ENCODE results near the gene MDM1.

Gene MDM1

DNA sequence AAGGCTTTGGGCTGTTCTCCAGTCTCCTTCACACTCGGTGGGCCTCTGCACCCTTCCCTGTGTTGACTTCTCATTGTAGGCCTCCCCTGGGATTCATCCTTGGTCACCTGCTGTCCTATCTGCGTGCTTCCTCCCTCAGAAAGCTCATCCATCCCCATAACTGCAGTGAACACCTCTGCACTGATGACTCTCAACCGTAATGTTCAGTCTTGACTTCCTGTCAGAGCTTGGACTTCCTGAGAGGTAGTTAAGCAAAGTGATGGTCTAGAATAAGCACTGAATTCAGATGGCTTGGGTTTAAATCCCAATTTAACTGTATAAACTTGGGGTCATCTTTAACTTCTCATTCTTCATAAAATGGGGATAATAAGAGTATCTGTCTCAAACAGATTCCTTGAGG lies 13.6 kb upstream of the MDM1 start:
- no peaks in the 10 kb centered on the region for H3K9me3 ChIP-seq (ENCODE audit: control insufficient read depth, insufficient read depth, low read length)
- peaks cover 9% of the 10 kb centered on the region; the same call in 1 of the 2 replicates for H3K4me1 ChIP-seq (ENCODE audit: insufficient read depth, low read length)
- H3K9ac ChIP-seq (ENCODE audit: low read depth, low read length), result no peak overlapping the region
- no peaks in the 10 kb centered on the region for H3K36me3 ChIP-seq (ENCODE audit: insufficient read depth, low read length)

DNA sequence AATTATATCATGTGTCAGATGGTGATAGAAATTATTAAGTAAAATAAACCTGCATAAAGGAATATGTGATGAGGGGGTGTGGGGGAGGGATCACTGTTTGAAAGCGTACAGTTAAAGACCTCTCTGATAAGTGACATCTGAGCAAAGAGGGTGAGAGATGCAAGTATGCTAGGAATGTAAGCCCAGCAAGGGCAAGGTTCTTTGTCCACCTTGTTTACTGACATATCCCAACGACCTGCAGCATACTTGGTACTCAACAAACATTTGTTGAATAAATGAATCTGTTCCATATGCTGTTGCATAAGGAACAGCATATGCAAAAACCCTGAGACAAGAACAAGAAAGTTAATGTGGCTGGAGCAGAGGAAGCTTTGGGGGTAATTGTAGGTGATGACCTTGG lies 12.0 kb upstream of the MDM1 start:
- H3K9ac ChIP-seq (ENCODE audit: low read depth, low read length), result no peak overlapping the region
- H3K4me1 ChIP-seq (ENCODE audit: insufficient read depth, low read length), result peaks cover 9% of the 10 kb centered on the region; the same call in 1 of the 2 replicates
- H3K36me3 ChIP-seq (ENCODE audit: insufficient read depth, low read length), result no peaks in the 10 kb centered on the region
- H3K9me3 ChIP-seq (ENCODE audit: control insufficient read depth, insufficient read depth, low read length), result no peaks in the 10 kb centered on the region

DNA sequence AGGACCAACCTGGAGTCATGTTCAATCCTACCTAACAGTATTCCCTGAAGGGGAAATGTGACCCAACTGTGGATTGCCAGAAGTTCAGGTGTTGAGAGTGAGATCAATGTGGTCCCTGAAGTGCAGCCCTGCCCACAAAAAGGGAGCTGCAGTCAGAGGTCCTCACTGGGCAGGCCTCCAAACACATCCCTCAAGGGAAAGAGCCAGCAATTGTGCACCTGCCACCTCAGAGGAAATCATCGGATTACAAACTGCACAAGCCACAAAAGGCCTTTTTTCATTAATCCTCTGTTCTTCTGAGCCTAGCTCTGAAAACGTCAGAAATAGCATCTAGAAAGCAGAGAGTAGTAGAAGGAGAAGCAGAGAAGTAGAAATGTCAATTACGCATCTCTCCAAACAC lies 10.8 kb upstream of the MDM1 start:
- Histone ChIP-seq H3K9me3 (ENCODE audit: control insufficient read depth, insufficient read depth, low read length) (no peaks in the 10 kb centered on the region), H3K9ac (ENCODE audit: low read depth, low read length) (no peak overlapping the region), H3K4me1 (ENCODE audit: insufficient read depth, low read length) (peaks cover 9% of the 10 kb centered on the region; the same call in 1 of the 2 replicates), H3K36me3 (ENCODE audit: insufficient read depth, low read length) (no peaks in the 10 kb centered on the region)

DNA sequence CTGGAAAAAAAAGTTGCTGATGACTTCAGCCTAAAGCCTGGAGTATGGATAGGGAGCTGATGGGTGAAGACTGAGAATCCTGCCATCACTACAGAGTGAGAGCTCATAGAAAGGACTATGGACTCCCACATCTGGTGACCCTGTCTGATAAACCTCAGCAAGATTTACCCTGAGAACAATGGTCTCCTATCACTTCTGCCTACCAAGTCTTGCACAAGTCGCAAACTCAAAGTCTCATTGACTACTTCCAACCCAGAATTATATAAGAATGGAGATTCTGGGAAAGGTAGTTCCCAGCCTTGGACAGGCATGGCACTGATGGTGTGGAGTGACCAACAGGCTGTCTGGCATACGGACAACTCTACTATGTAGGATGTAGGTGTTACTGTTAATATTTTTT lies 9.7 kb upstream of the MDM1 start:
- no peaks in the 10 kb centered on the region for H3K9me3 ChIP-seq (ENCODE audit: control insufficient read depth, insufficient read depth, low read length)
- peaks cover 9% of the 10 kb centered on the region; the same call in 1 of the 2 replicates for H3K4me1 ChIP-seq (ENCODE audit: insufficient read depth, low read length)
- no peaks in the 10 kb centered on the region for H3K36me3 ChIP-seq (ENCODE audit: insufficient read depth, low read length)
- H3K9ac ChIP-seq (ENCODE audit: low read depth, low read length), result no peak overlapping the region

DNA sequence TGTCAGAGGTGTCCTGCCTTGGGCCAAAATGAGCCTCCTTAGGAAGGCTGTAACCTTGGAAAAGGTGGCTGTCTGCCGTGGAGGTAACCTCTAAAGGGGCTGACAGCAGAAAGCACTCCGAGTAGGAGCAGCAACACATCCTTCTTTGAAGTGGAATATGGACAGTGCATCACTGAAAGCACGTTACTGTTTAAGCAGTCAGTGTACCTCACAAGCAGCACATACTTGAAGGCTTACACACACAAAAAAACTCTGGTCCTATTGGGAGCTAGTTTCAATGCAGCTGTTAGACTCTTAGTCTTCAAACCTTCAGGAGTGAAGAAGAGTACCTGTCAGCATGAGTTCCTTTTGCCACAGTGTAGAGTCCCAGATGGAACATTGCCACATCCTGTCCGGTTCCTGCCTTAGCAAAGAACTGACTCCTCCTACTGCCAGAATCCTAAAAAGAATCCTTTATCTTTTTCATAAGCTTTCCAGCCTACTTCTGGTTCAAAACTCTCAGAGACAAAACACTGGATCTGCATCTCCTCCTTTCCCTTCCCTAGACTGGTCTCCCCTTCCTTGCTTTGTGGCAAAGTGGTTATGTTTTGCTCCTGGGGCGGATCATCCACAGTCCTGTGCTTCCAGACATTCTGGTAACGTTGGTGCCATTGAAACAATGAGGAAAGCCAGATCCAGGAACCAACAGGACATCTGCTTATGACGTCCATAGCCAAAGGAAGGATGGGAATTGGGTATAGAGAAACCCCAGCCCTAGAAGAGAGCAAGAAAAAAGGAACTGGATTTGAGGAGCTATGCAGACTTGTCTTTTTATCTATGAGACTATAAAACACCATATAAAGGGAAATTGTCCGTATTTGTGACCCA lies 8.5 kb upstream of the MDM1 start:
- no peaks in the 10 kb centered on the region for H3K36me3 ChIP-seq (ENCODE audit: insufficient read depth, low read length)
- H3K9ac ChIP-seq (ENCODE audit: low read depth, low read length), result no peak overlapping the region
- H3K9me3 ChIP-seq (ENCODE audit: control insufficient read depth, insufficient read depth, low read length), result no peaks in the 10 kb centered on the region
- H3K4me1 ChIP-seq (ENCODE audit: insufficient read depth, low read length), result peaks cover 9% of the 10 kb centered on the region; the same call in 1 of the 2 replicates

DNA sequence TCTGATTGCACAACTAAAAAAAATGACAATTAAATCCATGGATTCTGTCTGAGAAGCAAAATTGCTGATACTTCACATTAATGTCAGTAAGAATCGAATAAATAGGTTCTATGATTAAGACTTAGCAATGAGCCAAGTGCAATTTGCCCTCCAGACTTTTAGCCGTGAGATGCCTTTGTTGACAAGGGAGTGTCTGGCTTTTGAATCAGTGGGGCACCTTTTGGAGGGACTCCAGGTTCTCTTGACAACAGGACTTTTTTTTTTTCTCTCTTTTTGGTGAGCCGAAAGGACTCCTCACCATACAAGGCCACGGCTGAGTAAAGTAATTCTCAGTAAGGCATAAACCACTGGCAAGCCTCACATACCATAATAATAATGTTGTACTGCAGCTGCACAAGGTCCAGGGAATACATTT lies 4.7 kb upstream of the MDM1 start:
- no peak overlapping the region for H3K9ac ChIP-seq (ENCODE audit: low read depth, low read length)

DNA sequence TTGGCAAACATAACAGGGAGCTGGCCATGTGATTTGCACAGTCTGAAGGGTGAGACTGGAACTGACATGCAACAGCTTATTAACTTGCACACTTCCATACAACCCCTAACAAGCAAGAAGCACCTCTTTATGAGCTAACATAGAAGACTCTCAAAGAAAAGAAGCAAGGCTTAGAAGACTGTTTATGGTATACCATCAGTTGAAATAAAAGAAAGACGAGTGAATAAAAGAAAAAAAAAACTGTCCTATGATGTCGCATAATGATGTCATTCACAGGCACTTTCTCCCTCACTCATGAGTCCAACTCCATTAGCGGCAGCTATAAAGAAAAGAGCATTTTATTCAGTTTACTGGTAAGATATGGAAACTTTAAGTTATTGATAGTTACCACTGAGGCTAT lies 3.3 kb upstream of the MDM1 start:
- no peak overlapping the region for H3K9ac ChIP-seq (ENCODE audit: low read depth, low read length)

More for the DNA sequence above, 4.7 kb upstream of the MDM1 start:
- no peaks in the 10 kb centered on the region for H3K9me3 ChIP-seq (ENCODE audit: control insufficient read depth, insufficient read depth, low read length)
- no peaks in the 10 kb centered on the region for H3K36me3 ChIP-seq (ENCODE audit: insufficient read depth, low read length)
- H3K4me1 ChIP-seq (ENCODE audit: insufficient read depth, low read length), result no peaks in the 10 kb centered on the region

DNA sequence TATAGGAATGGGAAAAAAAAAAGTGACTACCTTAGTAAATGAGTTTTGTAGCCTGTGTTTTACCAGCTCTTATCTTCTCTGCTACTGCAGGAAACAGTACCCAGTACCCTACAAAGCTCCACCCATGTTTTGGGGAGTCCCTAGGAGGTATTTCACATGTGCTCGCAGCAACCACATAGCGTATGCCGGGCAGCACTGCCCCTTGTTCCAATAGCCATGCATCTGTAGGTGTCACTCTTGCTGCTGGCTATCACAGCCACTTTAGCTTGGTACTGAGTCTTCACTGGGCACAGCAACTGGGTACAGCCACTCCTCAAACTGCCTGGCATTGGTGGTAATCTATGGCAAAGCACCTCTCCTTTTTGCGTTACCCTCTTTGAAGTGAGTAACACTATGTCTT lies 2.0 kb upstream of the MDM1 start:
- H3K9ac ChIP-seq (ENCODE audit: low read depth, low read length), result no peak overlapping the region

More for the DNA sequence above, 3.3 kb upstream of the MDM1 start:
- Histone ChIP-seq H3K9me3 (ENCODE audit: control insufficient read depth, insufficient read depth, low read length) (no peaks in the 10 kb centered on the region), H3K4me1 (ENCODE audit: insufficient read depth, low read length) (peaks cover 6% of the 10 kb centered on the region), H3K36me3 (ENCODE audit: insufficient read depth, low read length) (no peaks in the 10 kb centered on the region)

DNA sequence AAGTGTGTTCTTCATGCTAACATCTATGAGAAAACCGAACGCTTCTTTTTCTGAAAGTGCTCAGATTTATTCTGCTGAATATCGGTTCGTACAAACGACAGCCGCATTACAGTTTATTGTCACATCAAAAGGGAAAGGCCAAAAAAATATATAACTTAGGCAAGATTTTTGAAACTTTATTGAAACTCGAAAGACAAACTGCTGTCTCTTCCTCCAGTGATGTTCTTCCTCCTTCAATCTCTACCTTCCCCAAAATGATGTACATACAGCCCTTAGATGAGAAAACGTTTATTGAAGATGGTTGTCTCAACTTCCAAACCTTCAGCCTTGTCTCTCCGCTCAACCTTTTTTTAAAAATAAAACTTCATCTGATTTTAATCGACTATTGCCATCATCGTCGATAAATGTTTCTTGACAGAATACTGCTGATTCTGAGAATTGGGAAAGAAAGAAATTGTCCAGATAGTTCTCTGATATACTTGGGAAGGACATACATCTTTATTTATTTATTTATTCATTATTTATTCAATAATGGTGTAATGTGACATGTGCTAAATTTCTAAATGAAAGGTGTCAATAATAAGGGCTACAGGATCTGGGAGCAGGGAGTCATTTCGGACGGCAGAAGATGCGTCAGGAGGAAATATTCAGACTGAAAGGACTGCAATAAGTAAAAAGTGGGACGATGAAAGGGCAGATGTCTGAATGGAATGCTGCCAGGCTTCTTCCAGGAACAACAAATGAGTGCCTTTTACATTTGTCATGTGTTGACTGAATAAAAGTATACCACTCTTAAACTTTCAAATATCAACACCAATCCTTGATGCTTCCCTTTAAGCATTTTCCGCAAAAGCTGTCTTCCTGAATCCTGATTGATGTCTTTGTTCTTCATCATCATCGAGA lies 817 bp upstream of the MDM1 start:
- Histone ChIP-seq H3K9me3 (ENCODE audit: control insufficient read depth, insufficient read depth, low read length) (no peaks in the 10 kb centered on the region), H3K36me3 (ENCODE audit: insufficient read depth, low read length) (no peaks in the 10 kb centered on the region), H3K4me1 (ENCODE audit: insufficient read depth, low read length) (peaks cover 15% of the 10 kb centered on the region), H3K9ac (ENCODE audit: low read depth, low read length) (peak overlapping the region; percentile 87)

More for the DNA sequence above, 2.0 kb upstream of the MDM1 start:
- peaks cover 10% of the 10 kb centered on the region for H3K4me1 ChIP-seq (ENCODE audit: insufficient read depth, low read length)
- H3K9me3 ChIP-seq (ENCODE audit: control insufficient read depth, insufficient read depth, low read length), result no peaks in the 10 kb centered on the region
- no peaks in the 10 kb centered on the region for H3K36me3 ChIP-seq (ENCODE audit: insufficient read depth, low read length)

DNA sequence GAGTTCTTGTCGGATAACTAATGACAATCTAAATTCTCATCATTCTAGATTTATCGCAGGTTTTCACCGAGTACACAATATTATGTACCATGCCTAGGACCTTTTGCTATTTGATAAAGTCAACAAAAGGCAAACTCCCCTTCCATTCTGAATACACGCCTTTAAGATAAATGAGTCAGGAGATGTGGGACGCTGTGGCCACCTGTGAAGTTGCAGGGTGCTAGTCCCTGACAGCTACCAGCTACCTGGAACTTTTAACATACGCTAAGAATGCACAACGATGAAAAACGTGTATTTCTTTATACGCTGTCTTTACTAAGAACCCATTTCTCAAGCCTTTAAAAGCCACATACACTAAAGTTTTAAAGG lies 678 bp downstream of the MDM1 start:
- Histone ChIP-seq H3K36me3 (ENCODE audit: insufficient read depth, low read length) (no peaks in the 10 kb centered on the region; the same call in 1 of the 2 replicates), H3K4me1 (ENCODE audit: insufficient read depth, low read length) (peaks cover 15% of the 10 kb centered on the region), H3K9ac (ENCODE audit: low read depth, low read length) (peak overlapping the region; percentile 87), H3K9me3 (ENCODE audit: control insufficient read depth, insufficient read depth, low read length) (no peaks in the 10 kb centered on the region)

DNA sequence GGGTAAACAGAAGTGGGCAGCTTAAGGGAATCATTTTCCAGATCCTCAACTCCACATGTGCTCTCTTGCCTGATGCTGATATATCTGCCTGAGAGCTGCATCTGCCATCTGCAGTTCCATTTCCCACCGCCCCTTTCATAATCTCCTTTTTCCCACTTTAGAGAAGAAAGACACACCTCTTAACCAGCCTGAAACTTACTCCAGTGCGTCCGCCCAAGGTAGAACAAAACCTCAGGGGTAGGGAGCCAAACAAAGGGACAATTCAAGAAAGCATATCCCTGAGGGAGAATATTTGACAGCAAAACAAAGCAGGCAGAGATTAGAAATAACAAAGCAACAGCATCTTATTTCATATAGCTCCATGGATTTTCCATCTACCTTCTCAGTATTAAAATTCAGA lies 4.3 kb downstream of the MDM1 start:
- H3K36me3 ChIP-seq (ENCODE audit: insufficient read depth, low read length), result no peaks in the 10 kb centered on the region; the same call in 1 of the 2 replicates

DNA sequence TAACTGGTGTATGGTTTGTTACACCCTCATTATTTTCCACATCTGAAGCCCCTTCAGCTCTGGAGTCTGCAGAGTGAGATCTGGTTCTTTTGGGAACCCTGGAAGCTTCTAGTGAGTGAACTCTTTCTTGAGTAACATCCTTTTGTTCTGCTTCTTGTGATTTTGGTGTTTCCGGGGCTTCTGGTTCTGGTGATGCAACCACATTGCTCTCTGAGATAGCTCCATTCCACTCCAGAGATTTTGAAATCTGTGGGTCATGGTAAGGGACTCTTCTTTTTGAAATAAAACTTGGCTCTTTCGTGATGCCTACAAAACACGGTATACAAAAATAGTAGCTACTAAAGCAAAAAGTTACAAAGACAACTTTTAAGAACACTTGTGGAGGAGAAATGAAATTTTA lies 5.4 kb downstream of the MDM1 start:
- Histone ChIP-seq H3K9me3 (ENCODE audit: control insufficient read depth, insufficient read depth, low read length) (no peaks in the 10 kb centered on the region), H3K36me3 (ENCODE audit: insufficient read depth, low read length) (no peaks in the 10 kb centered on the region; the same call in 1 of the 2 replicates), H3K4me1 (ENCODE audit: insufficient read depth, low read length) (peaks cover 15% of the 10 kb centered on the region), H3K9ac (ENCODE audit: low read depth, low read length) (no peak overlapping the region)

More for the DNA sequence above, 4.3 kb downstream of the MDM1 start:
- H3K9me3 ChIP-seq (ENCODE audit: control insufficient read depth, insufficient read depth, low read length), result no peaks in the 10 kb centered on the region
- H3K4me1 ChIP-seq (ENCODE audit: insufficient read depth, low read length), result peaks cover 15% of the 10 kb centered on the region
- no peak overlapping the region for H3K9ac ChIP-seq (ENCODE audit: low read depth, low read length)

DNA sequence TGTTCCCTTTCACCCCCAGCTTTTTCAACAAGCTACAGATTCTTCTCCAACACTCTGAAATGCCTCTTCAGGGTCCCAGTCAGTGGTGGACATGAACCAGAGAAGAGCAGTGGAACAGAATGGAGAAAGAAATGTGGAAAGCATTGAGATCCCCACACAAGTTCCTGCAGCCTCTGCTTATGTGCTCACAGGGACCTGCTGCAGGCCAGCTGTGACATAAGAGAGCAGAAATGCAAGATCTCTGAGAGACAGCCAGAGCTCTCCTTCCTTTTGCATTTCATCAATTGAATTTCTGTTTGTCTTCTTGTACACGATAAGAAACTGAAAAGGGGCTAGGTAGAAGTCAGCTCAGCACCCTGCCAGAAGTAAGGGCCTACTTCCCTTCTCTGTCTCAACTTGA lies 6.2 kb downstream of the MDM1 start:
- no peaks in the 10 kb centered on the region for H3K9me3 ChIP-seq (ENCODE audit: control insufficient read depth, insufficient read depth, low read length)
- no peaks in the 10 kb centered on the region; the same call in 1 of the 2 replicates for H3K36me3 ChIP-seq (ENCODE audit: insufficient read depth, low read length)
- H3K9ac ChIP-seq (ENCODE audit: low read depth, low read length), result no peak overlapping the region
- H3K4me1 ChIP-seq (ENCODE audit: insufficient read depth, low read length), result peaks cover 9% of the 10 kb centered on the region; the same call in 1 of the 2 replicates

DNA sequence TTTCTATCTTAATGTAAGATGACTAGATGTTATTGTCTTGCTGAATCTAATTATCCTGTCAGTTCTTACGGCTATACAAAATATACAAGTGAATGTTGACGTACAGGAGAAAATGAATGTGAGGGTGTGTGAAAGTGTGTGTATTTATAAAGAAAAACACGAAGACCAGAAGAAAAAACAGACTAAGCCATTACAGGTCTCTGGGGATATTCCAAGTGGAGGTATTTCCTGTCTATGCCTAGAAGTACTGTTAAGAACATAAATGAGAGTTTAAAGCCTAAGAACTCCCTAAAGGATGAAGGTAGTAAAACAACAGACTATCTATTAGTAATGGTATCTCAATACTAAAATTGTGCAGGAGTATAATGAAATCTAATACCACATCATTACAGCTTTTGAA lies 7.6 kb downstream of the MDM1 start:
- Histone ChIP-seq H3K9ac (ENCODE audit: low read depth, low read length) (no peak overlapping the region), H3K36me3 (ENCODE audit: insufficient read depth, low read length) (no peaks in the 10 kb centered on the region; the same call in 1 of the 2 replicates), H3K9me3 (ENCODE audit: control insufficient read depth, insufficient read depth, low read length) (no peaks in the 10 kb centered on the region), H3K4me1 (ENCODE audit: insufficient read depth, low read length) (peaks cover 9% of the 10 kb centered on the region; the same call in 1 of the 2 replicates)

All from ES-I3 (cell line).